GM21515 (cell line): ENCODE results near the gene GJA3.

Source experiments
- ATAC-seq: cut with Tn5 transposase; IDR thresholded peaks from one replicate; pipeline ENCODE4 v1.9.1; 2021; ENCODE audit not compliant: unreplicated experiment

The GJA3 gene

GRCh38 chr13:20160306-20161274 is at the start of gene GJA3:
TSS of gene GJA3 (minus strand) at chr13:20161052. CDS start at chr13:20143288, 17,764 bp downstream.
- peak; percentile 54 for ATAC-seq

DNA sequence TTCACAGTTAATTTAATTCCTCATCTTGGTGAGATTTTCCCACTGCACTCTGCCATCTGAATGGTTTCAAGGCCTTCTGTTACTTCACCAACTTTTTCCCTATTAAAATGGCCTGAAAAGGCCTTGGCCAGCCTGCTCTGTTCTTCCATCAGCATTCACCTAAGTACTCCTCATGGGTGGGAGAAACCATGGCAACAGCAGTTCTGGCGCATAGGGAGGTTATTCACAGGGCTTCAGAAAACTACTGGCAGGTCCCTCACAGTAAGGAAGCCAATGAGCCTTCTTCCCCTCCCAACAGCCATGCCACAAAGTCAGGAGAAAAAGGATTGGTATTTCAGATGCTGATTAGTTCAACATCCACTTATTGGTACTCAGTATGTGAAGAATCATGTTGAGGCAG is 49.1 kb upstream of the GJA3 start:
- no peak for ATAC-seq

DNA sequence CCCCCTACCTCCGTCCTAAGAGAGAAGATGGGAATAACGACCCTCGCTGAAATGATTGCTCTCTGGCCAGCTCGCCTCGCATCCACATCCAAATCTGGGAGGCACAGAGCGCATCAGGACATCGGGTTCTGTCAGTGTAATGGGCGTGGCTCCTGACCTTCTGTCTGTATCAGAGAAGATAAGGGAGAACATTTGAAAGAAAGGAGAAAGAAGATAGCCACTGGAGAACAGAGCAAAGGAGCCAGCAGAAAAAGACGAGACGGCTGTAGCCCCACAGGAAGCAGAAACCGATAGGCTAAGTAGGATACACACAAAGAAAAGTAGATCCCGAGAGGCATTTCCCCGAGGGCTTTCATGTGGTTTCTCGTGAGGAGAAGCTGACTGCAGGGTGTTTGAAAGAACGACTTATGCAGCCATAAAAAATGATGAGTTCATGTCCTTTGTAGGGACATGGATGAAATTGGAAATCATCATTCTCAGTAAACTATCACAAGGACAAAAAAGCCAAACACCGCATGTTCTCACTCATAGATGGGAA is 45.9 kb upstream of the GJA3 start:
- ATAC-seq = no peak

DNA sequence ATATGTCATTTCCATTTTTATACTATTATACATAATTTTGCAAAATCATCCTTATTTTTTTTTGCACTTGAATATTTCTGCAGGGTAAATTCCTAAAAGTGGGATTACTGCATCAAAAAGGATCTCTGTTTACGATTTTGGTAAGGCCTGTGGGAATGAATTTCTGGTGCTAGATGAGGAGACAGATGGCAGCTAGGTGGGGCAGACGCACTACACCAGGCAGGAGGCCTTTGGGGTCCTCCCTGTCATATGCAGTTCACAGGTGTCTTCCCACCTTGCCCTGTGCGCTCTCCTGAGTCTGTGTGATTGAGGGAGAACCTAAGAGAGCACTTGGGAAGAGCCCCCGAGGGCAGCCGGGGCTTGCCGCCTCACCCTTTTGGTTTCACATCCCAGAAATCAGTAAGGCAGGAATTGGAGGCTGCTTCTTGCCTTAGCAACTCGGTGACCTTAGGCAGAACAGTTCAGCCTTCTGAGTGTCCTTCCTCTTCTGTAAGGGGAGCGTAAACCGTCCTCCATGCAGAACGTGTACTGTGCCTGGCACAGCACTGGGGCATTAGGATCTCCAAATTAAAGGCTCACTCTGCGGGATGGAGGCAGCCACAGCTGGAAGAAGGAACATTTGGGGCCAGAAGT is 45.3 kb upstream of the GJA3 start:
- no peak for ATAC-seq

DNA sequence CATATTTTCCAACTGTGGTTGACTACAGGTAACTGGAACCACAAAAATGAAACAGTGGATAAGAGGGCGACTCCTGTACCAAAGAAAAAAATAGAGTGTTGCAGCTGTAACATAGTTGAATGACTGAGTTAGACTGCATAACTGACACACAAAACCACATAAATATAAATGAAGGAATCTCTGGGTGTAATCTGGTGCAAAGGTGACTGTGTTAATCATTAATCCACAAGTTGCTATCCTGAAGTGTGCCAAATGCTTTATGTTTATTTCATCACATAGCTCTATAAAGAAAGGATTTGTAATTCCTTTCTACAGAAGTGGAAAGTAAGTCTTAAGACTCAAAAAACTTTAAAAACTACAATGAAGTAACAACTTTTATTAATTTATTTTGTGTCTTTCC is 37.9 kb upstream of the GJA3 start:
- no peak for ATAC-seq

DNA sequence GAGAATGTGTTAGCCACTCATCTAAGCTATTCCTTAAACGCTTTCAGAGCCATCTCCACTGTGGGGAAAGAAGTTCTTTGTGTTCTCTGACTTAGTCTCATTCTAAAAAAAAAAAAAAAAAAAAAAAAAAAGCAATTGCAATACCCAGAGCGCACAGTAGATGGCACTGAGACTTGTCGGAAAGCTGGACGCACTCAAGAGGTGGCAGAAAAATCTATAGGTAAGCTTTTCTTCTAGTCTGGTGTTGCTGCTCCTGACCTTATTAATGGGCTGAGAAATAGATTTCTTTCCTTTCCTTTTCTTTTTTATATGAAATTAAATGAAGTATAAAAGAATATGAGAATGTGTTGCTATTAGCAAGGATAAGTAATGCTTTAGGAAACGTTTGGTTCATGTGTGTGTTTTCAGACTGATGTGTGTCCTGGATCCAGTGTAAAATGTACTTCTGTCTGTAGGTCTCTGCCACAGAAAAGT is 36.5 kb upstream of the GJA3 start:
- no peak for ATAC-seq

DNA sequence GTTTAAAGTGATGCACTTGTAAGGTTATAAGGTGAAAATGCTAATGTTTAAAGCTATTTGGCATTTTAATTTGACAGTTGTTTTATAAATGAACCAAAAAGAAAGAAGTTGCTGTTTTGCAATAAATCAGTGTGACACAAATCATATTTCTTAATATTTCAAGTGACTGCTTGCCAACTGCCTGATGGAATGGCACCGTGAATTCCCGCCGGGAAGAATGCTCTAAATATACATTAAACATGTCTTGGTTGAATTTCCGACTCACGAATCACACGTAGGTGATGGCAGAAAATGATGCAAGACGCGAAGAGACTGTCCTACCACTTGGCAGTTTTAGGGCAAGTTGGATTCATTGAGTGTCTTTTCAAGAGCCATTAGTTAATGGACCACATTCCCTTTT is 34.9 kb upstream of the GJA3 start:
- ATAC-seq = no peak

DNA sequence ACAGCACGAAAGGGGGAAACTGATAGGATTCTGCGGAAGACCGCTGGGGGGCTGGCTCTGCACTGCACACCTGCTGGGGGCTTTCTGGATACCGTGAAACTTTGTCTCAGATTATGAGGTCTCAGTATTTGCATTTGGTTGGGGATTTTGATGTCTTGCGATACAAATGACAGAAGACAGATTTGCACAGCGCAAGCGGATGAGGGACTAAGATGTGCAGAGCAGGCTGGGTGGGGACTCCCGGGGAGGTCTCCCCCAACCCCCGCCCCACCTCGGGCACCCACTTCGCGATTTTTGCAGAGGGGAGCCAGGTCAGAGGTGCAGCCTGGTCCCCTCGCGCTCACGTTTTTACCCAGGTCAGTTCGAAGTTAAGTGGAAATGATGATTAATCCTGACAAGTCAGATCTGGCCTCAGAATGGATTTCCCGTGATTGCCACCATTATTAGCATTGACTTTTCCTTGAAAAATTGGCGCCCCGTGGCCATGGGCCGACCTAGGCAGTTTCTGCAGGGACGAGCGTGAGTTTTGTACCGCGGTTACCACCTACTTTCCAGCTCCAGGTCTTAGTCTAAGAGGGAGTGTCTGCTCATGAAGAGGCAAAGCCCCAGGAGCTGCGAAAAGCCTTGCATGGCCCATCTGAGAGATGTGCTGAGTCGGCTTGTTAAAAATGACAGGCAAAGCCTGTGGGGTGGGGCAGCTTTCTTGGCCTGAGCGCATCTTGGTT is 33.2 kb upstream of the GJA3 start:
- no peak for ATAC-seq

DNA sequence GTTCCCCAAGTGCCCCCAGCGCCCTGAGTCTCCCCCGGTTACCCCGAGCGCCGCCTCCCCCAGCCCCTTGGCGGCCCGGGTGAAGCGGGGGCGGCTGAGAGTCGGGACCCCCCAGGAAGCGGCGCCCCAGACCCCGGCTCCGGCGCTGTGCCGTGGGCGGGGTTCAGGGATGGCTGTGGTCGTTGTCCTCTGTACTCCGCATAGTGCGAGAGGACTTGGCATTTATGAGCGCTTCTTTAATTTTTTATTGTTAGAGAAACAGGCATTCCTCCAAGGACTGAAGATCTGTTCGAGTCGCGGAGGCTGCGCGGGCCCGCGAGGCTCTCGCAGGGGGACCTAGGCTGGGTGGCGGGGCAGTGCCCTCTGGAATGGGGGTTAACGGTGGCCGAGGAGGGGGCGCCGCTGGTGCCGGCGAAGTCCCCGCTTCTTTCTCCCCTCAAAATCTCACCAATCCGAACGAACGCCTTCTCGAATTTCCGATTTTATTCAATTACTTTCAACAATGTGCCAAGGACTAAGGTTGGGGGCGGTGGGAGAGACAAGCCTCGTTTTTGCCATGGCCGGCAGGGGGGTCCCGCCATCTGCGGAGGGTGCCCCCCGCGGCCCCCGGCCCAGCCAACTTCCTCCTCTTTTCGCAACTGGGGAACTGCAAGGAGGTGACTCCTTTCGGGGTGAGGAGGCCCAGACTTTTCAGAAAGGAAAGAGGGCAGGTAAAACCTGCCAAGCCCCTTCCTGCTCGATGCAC is 32.5 kb upstream of the GJA3 start:
- ATAC-seq = no peak

DNA sequence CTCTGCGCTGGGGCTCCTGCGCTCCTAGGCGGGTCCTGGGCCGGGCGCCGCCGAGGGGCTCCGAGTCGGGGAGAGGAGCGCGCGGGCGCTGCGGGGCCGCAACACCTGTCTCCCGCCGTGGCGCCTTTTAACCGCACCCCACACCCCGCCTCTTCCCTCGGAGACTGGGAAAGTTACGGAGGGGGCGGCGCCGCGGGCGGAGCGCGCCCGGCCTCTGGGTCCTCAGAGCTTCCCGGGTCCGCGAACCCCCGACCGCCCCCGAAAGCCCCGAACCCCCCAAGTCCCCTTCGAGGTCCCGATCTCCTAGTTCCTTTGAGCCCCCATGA is 31.9 kb upstream of the GJA3 start, which contains the start of gene GJB2:
GJB2 (minus strand) TSS at position 103 of the 326 bp plus-strand sequence. CDS start 3,357 bp downstream, outside the sequence.
- ATAC-seq = no peak

DNA sequence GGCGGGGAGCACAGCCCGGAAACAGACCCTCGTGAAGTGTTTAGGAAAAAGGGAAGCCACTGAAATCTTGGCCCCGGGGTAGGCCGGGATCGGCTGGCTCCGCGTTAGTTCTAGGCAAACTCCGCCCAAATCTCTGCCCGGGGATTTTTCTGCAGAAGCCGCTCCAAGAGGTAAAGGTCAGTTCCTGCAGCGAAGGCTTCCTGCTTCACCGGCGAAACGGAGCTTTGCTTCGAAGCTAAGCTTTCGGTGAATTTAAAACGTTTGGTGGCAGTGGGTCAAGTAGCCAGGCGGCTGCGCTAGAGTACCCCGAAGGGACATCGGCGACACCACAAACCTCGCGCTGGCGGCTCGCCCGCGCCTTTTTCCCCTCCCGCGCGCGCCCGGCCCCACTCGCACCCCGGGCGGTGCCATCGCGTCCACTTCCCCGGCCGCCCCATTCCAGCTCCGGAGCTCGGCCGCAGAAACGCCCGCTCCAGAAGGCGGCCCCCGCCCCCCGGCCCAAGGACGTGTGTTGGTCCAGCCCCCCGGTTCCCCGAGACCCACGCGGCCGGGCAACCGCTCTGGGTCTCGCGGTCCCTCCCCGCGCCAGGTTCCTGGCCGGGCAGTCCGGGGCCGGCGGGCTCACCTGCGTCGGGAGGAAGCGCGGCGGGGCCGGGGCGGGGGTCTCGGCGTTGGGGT is 31.4 kb upstream of the GJA3 start:
- ATAC-seq = no peak

DNA sequence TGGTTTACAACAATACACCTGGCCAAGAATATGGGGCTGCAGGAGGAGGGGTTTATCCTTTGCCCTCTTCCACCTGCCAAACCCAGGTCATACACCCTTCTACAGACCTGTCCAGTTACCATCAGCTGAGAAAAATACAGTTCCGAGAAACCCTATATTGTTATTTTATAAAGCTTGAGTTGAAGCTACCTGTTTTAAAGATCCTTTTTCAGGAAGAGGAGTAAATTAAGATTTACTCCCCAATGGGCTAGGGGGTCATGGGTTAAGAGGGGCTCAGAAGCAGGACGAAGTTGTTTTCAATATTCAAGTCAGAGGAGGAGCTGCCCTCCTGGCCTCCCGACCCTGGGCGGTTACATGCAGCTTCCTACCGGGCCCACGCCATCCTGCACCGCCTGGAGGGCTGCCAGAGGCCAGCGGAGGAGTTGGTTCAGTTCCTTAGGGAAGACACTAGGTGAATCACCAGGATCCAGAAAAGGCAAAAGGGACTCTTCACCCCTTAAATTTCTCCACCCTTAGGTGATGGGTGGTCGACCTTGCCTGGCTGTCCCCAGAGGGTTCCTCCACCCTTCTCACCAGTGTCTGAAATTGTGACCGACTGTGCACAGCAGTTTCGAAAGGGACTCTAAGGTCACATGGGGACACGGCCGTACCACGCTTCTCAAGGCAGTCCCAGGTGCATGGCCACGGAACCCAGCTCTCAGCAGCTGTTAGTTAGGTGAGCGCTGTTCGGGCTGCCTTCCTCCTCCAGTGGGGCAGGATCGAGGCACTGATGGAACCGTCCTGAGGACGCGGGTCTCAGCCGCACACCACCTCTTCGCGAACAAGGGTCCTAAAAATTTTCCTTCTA is 30.7 kb upstream of the GJA3 start:
- no peak for ATAC-seq

DNA sequence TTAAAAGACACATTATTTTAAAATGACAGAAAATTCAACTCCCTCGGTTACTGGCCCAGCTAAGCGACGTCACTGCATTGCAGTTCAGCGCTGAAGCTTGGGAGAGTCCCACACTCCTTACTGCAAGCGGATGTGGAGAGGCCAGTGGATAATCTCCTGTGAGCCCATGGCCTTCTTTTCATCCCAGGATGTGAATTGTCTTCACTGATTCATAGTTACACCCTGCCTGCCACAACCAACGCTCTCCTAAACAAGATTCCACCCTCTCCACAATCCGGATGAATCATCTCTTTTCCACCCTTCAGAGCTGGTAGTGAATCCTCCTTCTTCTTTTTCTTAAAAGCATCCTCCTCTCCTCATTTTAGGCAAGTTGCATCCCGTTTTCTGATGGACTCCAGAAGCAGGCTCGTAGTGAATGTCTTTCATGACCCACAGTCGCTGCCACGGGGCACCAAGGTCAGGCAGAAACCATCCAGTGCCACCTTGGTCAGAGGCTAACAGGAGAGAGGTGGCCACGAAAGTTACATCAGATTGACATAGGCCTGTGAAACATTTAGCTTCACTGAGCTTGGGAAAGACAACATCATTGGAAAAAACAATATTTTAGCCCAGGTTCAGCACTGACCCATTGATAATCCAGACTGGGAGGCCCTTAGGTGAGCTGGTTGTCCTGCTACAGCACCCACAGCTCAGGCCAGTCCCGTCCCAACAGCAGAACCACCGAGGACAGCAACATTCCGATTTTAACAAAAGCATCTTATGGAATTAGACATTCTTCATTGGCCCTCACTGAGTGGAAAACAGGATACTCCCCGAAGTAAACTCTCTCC is 29.8 kb upstream of the GJA3 start:
- no peak for ATAC-seq

DNA sequence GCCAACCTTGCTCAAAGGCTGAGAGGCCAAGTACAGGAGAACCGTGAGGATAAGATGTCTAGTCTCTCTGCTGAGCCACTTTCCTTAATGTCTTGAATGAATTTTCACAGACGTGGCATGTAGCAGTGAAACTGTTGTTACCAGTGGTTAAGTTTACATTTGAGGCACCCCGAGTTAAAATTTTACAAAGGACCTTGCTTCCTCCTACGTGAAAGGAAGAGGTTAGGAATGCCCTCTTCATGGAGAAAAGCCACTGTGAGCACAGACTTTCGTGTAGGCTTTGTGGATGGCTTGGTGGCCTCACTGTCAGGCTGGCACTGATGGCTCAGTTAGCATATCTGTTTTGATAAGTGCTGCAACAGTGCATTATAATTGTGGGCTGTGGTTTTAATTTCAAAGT is 29.2 kb upstream of the GJA3 start:
- ATAC-seq = no peak

GRCh38 chr13:20188667-20189553 is 28.1 kb upstream of the GJA3 start:
- no peak for ATAC-seq

GRCh38 chr13:20186771-20187170 is 25.9 kb upstream of the GJA3 start:
- no peak for ATAC-seq

- no peak for ATAC-seq
Measured at GRCh38 chr13:20185366-20186056, 24.7 kb upstream of the GJA3 start.
